Smooth muscle cell (in vitro differentiated cells): ENCODE results near the gene RRM2. TPM values are rescaled to one million over a fixed set of nuclear protein-coding genes. Genes with fewer than 3 reads are reported as not detected.

Experiments used
- DNase-seq: peaks from one replicate; lab custom pipeline; 2025; ENCODE audit not compliant: unreplicated experiment; lab: John Stamatoyannopoulos, UW
- H2AFZ ChIP-seq: fragments of 200-600 bp; sonication (generic); 2 replicates; pipeline ENCODE4 v1.6.0; 2016; ENCODE audit warnings: antibody characterized with exemption, low read depth, mild to moderate bottlenecking
- H3F3A ChIP-seq: fragments of 200-600 bp; sonication (generic); 2 replicates; pipeline ENCODE4 v1.6.0; 2017; ENCODE audit warnings: antibody characterized with exemption, low read depth
- H3K27ac ChIP-seq: fragments of 200-600 bp; sonication (generic); 2 replicates; pipeline ENCODE4 v1.5.1; 2016; ENCODE audit warnings: low read depth, mild to moderate bottlenecking
- H3K27me3 ChIP-seq: fragments of 200-600 bp; sonication (generic); 2 replicates; pipeline ENCODE4 v1.6.1; 2016; ENCODE audit warnings: low read depth, mild to moderate bottlenecking
- H3K36me3 ChIP-seq: fragments of 200-600 bp; sonication (generic); 2 replicates; pipeline ENCODE4 v1.5.1; 2016; ENCODE audit warnings: low read depth
- H3K4me1 ChIP-seq: fragments of 200-600 bp; sonication (generic); 2 replicates; pipeline ENCODE4 v1.5.1; 2016; ENCODE audit warnings: low read depth
- H3K4me2 ChIP-seq: fragments of 200-600 bp; sonication (generic); 2 replicates; pipeline ENCODE4 v1.6.0; 2016; ENCODE audit warnings: mild to moderate bottlenecking
- H3K4me3 ChIP-seq: fragments of 200-600 bp; sonication (generic); 2 replicates; pipeline ENCODE4 v1.5.1; 2016; ENCODE audit warnings: mild to moderate bottlenecking
- H3K79me2 ChIP-seq: fragments of 200-600 bp; sonication (generic); 2 replicates; pipeline ENCODE4 v1.6.0; 2016; ENCODE audit warnings: low read depth, mild to moderate bottlenecking
- H3K9ac ChIP-seq: fragments of 200-600 bp; sonication (generic); 2 replicates; pipeline ENCODE4 v1.6.0; 2016; ENCODE audit warnings: low read depth
- H3K9me3 ChIP-seq: fragments of 200-600 bp; sonication (generic); replicated peaks from 2 replicates; pipeline ENCODE4 v1.5.1; 2016; ENCODE audit warnings: low read depth
- H4K20me1 ChIP-seq: fragments of 200-600 bp; sonication (generic); 2 replicates; pipeline ENCODE4 v1.6.0; 2016; ENCODE audit warnings: low read depth
- CTCF ChIP-seq: fragments of 200-600 bp; sonication (generic); IDR thresholded peaks from 2 replicates; pipeline ENCODE4 v1.5.1; 2017; ENCODE audit warnings: borderline replicate concordance, mild to moderate bottlenecking, antibody characterized with exemption; ENCODE audit not compliant: insufficient read depth, poor library complexity, severe bottlenecking
- whole genome bisulfite sequencing: methylation state at CpG from one replicate; pipeline ENCODE4 v1.1.7; 2016; ENCODE audit warnings: low lambda C conversion rate; 5-methylcytosine and 5-hydroxymethylcytosine counted together
- polyA plus RNA-seq: library from polyadenylated mRNA; unstranded; fragments of >200 nt; fragmentation: Nextera tagmentation; extraction: Ambion mirVana; gene quantifications from 2 replicates; pipeline ENCODE4 v1.2.1, GENCODE V29; 2016
- total RNA-seq: library from RNA; depleted of rRNA; stranded (reverse); fragments of >200 nt; gene quantifications from 2 replicates; pipeline ENCODE4 v1.2.3, GENCODE V29; 2014

Gene RRM2
- total and polyA plus RNA-seq, 2 experiments from 2014 or later: 22.7 to 102 TPM

DNA sequence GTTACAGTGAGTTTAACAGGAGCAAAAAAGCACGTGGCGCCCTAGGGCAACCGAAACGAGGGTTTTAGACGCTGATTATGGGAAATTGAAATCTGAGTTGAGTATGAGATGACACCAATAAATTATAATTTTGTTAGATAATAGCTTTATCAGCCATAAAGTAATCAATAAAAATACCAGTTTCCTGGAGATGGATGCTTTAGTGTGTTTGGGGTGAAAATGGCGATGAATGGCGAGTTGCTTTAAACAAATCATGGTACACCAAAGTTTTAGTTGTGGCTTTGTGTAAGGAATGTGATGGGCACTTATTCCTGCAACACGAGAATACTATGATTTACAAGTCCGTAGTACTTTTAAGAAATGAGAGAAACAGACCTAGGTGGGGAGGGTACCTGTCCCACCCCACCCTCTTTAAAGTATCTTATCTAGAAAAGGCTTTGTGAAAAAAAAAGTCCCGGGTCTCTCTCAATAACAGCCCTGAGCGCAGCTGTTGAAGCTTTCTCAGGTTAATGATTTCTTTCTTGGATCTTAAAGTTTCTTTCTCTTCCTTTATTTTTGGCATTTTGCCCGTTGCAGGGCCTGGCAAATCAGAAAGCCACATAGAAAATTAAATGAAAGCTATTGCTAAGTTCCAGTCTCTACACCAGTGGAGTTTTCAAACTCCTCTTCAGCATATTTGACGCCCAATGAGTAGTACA lies 1.5 kb upstream of the RRM2 start:
- no peaks in the 10 kb centered on the region for H3K27me3 ChIP-seq
- H3K27ac ChIP-seq: peak overlapping the region; percentile 41
- peak overlapping the region; percentile 99 for H3K4me2 ChIP-seq
- H3K4me1 ChIP-seq: peaks cover 21% of the 10 kb centered on the region
- H3K4me3 ChIP-seq: peak overlapping the region; percentile 64
- H2AFZ ChIP-seq: peak overlapping the region; percentile 35
- H3K36me3 ChIP-seq: no peaks in the 10 kb centered on the region
- H4K20me1 ChIP-seq: no peaks in the 10 kb centered on the region
- H3F3A ChIP-seq: peaks cover 6% of the 10 kb centered on the region
- WGBS: 9% methylated on average over 13 of the region's 13 CpGs
- H3K9ac ChIP-seq: peak overlapping the region; percentile 12
- no peaks in the 10 kb centered on the region for H3K9me3 ChIP-seq
- no peak for TF ChIP-seq CTCF
- DNase-seq: no peak
- peaks cover 5% of the 10 kb centered on the region for H3K79me2 ChIP-seq

DNA sequence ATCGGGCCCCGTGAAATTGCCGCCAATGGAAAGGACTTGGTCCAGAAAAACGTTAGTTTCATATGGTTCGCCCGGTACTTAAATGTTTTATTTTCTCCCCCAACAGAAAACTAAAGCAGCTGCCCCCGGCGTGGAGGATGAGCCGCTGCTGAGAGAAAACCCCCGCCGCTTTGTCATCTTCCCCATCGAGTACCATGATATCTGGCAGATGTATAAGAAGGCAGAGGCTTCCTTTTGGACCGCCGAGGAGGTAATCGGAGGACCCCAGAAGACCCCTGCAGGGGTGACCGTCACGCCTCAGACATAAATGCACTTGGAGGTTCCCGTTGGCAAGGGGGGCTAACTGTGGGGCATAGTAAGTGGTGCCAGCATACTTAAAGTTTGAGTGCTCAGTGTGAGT lies 742 bp downstream of the RRM2 start:
- Histone ChIP-seq H3K4me2 (peak overlapping the region; percentile 99), H2AFZ (no peak overlapping the region), H3K79me2 (peaks cover 5% of the 10 kb centered on the region), H3K27me3 (no peaks in the 10 kb centered on the region), H3K9me3 (no peaks in the 10 kb centered on the region), H3K36me3 (no peaks in the 10 kb centered on the region), H3K27ac (no peak overlapping the region), H3K4me3 (peak overlapping the region; percentile 64), H3F3A (peaks cover 6% of the 10 kb centered on the region), H3K4me1 (peaks cover 21% of the 10 kb centered on the region), H3K9ac (peak overlapping the region; percentile 50), H4K20me1 (no peaks in the 10 kb centered on the region)
- no peak for TF ChIP-seq CTCF
- 3% methylated on average over 18 of the region's 18 CpGs for whole genome bisulfite sequencing
- DNase-seq: no peak

DNA sequence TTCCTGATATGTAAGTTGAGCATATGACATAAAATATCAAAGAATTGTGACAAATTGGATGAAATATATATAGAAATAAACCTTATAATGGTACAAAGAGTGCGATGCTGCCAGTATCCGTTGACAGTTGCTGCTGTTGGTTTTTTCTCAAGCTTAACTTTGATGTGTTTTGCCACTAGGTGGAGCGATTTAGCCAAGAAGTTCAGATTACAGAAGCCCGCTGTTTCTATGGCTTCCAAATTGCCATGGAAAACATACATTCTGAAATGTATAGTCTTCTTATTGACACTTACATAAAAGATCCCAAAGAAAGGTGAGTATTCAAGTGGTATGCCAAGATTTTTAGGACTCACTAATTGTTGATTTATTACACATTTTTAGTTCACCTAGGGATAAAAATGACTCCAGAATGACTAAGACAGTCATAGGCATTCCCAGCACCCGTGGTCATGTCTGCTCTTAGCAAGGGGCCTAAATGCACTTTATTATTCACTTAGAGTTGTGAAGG lies 2.1 kb downstream of the RRM2 start:
- Histone ChIP-seq H3K9me3 (no peaks in the 10 kb centered on the region), H3K4me1 (peaks cover 21% of the 10 kb centered on the region), H3K27ac (peak overlapping the region; percentile 54), H3K9ac (no peak overlapping the region), H3K4me2 (peak overlapping the region; percentile 99), H3K4me3 (peak overlapping the region; percentile 64), H3K79me2 (peaks cover 5% of the 10 kb centered on the region), H4K20me1 (no peaks in the 10 kb centered on the region), H2AFZ (no peak overlapping the region), H3K27me3 (no peaks in the 10 kb centered on the region), H3F3A (peaks cover 6% of the 10 kb centered on the region), H3K36me3 (no peaks in the 10 kb centered on the region)
- 28% methylated on average over 5 of the region's 5 CpGs for WGBS
- TF ChIP-seq CTCF: peak; percentile 69
- no peak for DNase-seq
